Measurements from ENCODE around the gene DSCAML1. TPM values are rescaled to one million over a fixed set of nuclear protein-coding genes. Genes with fewer than 3 reads are reported as not detected.

DSCAML1 gene
- total and polyA plus RNA-seq, 3 donors from 2014 or later = 1.6 to 6.1 (median 3.0) TPM

DNA sequence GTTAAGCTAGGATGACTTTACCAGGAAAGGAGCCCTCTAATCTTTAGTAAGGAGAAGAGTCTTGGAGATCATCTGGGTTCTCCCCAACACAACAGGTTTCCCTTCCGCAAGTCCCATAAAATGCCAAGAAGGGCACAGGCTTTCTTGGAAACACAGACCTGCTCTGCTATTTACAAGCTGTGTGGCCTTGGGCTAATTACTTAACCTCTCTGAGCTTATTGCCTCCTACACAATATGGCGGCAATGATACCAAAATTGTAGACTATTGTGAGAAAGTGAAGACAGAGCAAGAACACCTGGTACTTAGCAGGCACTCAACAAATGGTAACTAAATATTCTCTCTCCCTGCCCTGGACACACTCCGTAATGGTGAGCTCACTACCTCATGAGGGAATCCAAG, 49.1 kb downstream of the DSCAML1 start:
- no peak overlapping the region for H3K4me3 ChIP-seq
- H3K27ac ChIP-seq = no peak overlapping the region
- H3K9me3 ChIP-seq = no peaks in the 10 kb centered on the region
- 90 to 94% methylated on average over 3 of the region's 3 CpGs for WGBS, 2 donors
- intact Hi-C loops (cut with DNase I; ENCODE audit: low total_unique reads) = no loop called here
- H3K27me3 ChIP-seq = no peaks in the 10 kb centered on the region
- H3K4me1 ChIP-seq = no peaks in the 10 kb centered on the region
- no peaks in the 10 kb centered on the region for H3K36me3 ChIP-seq (ENCODE audit: low read depth, missing control alignments)
- TF ChIP-seq, protein P1, sequence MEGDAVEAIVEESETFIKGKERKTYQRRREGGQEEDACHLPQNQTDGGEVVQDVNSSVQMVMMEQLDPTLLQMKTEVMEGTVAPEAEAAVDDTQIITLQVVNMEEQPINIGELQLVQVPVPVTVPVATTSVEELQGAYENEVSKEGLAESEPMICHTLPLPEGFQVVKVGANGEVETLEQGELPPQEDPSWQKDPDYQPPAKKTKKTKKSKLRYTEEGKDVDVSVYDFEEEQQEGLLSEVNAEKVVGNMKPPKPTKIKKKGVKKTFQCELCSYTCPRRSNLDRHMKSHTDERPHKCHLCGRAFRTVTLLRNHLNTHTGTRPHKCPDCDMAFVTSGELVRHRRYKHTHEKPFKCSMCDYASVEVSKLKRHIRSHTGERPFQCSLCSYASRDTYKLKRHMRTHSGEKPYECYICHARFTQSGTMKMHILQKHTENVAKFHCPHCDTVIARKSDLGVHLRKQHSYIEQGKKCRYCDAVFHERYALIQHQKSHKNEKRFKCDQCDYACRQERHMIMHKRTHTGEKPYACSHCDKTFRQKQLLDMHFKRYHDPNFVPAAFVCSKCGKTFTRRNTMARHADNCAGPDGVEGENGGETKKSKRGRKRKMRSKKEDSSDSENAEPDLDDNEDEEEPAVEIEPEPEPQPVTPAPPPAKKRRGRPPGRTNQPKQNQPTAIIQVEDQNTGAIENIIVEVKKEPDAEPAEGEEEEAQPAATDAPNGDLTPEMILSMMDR (IDR thresholded peaks at IDR 0.05) = no peak
- no peak for TF ChIP-seq POLR2A (IDR thresholded peaks at IDR 0.05)
- no peak for DNase-seq

DNA sequence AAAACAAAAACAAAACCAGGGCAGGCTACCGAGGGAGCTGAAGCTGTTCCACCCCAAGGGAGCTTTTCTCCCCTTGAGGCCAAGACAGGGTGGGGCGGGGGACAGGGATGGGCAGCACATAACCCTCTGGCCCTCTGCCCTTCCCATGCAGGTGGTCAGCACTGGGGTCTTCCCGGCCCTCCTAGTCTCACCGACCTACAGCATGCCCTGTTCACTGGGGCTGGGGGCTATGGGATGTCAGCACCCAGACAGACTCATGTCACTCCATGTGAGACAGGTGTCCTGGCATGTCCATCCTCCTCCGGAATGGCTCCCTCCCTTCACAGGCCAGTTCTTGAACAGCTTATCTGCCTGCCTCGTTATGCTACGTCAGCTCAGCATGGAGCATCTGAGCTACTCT, 51.7 kb downstream of the DSCAML1 start:
- no peaks in the 10 kb centered on the region for H3K27me3 ChIP-seq
- no peaks in the 10 kb centered on the region for H3K4me1 ChIP-seq
- DNase-seq = no peak
- intact Hi-C loops (cut with DNase I; ENCODE audit: low total_unique reads) = no loop called here
- H3K9me3 ChIP-seq = no peaks in the 10 kb centered on the region
- no peak overlapping the region for H3K27ac ChIP-seq
- H3K36me3 ChIP-seq (ENCODE audit: low read depth, missing control alignments) = no peaks in the 10 kb centered on the region
- H3K4me3 ChIP-seq = no peak overlapping the region
- no peak for TF ChIP-seq POLR2A (IDR thresholded peaks at IDR 0.05)
- TF ChIP-seq, protein P1 (IDR thresholded peaks at IDR 0.05) = no peak
- 80 to 91% methylated on average over 7 of the region's 7 CpGs for WGBS, 2 donors

DNA sequence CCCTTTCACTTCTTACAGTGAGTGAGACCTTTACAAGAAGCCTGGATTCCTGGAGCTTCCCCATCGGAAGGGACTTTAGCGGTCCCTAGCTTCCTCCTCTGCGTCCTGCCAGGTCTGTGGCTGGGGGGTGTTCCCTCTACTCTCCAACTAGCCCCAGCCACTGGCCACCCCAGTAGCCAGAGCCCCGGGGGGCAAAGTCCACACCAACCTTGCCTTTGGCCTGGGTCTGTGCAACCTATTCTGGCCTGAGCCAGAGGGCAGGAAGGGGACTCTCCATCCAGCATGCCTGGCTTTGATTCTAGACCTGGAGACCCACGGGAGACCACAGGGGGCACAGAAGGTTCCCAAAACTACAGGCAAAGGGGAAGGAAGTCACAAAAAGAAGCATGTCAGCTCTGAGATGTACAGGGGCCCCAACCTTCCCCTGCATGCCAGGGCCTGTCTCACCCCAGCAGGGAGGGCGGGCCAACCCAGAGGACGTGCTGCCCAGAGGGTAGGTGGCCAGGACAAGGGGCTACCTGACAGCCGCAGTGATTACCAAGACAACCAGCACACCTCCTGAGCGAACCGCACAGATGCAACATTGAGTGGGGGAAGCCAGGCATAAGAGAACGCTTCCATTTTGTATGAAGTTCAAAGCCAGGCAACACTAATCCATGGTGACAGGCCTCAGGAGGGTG, 52.4 kb downstream of the DSCAML1 start:
- Histone ChIP-seq H3K27me3 (no peaks in the 10 kb centered on the region), H3K4me1 (no peaks in the 10 kb centered on the region), H3K36me3 (ENCODE audit: low read depth, missing control alignments) (no peaks in the 10 kb centered on the region), H3K27ac (no peak overlapping the region), H3K9me3 (no peaks in the 10 kb centered on the region), H3K4me3 (no peak overlapping the region)
- 75 to 83% methylated on average over 9 to 11 of the region's 11 CpGs for WGBS, 2 donors
- DNase-seq = no peak
- intact Hi-C loops (cut with DNase I; ENCODE audit: low total_unique reads) = no loop called here
- no peak for TF ChIP-seq POLR2A (IDR thresholded peaks at IDR 0.05)
- TF ChIP-seq, protein P1 (IDR thresholded peaks at IDR 0.05) = no peak

DNA sequence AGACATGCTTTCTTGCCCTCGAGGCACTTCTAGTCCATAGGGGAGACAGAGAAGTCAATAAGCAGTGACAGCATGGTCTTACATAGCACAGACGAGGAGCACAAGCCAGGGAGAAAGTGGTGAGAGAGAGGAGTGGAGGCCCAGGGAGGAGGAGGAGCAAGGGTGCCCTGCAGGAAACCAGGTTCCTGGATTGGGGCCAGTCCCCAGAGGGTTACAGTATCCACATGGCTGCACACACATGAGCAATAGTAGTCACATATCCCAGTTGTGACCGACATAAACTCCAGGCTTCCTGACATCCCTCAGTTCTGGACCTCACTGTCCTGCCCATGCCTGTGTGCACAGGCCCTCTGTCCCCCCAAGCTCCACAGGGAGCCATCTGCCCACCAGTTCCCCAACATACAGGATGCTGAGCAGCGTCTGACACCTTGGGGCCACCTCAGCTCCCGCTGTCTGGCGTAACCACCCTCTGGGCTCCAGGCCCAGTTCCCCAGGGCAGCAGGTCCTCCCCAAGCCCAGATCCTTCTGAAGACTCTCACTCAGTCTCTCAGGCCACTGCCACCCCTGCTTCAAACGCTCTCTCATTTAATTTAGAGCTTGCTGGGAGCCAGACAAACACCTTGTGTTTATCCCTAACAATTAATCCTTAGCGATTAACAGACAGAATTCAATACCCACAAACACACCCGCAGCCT, 53.7 kb downstream of the DSCAML1 start:
- Histone ChIP-seq H3K9me3 (no peaks in the 10 kb centered on the region), H3K36me3 (ENCODE audit: low read depth, missing control alignments) (no peaks in the 10 kb centered on the region), H3K4me3 (no peak overlapping the region), H3K27me3 (no peaks in the 10 kb centered on the region), H3K27ac (no peak overlapping the region), H3K4me1 (no peaks in the 10 kb centered on the region)
- no peak for TF ChIP-seq POLR2A (IDR thresholded peaks at IDR 0.05)
- TF ChIP-seq, protein P1 (IDR thresholded peaks at IDR 0.05) = no peak
- intact Hi-C loops (cut with DNase I; ENCODE audit: low total_unique reads) = no loop called here
- DNase-seq = no peak
- 89 to 93% methylated on average over 8 to 9 of the region's 9 CpGs for WGBS, 2 donors

All from testis (tissue), 3 donors.